Measurements from ENCODE around the gene MTARC1.

Gene MTARC1

GRCh38 chr1:220834155-220834870 lies 47.6 kb downstream of the MTARC1 start:
- DNase-seq = no peak

Data from inflammatory macrophage treated with lipopolysaccharide for 4 hours (primary cell).